NCI-H774 (cell line): Measurements from ENCODE around the gene GPC6.

Experiments
- DNase-seq: peaks from one replicate; lab custom pipeline; 2025; lab: John Stamatoyannopoulos, UW

Gene GPC6

DNA sequence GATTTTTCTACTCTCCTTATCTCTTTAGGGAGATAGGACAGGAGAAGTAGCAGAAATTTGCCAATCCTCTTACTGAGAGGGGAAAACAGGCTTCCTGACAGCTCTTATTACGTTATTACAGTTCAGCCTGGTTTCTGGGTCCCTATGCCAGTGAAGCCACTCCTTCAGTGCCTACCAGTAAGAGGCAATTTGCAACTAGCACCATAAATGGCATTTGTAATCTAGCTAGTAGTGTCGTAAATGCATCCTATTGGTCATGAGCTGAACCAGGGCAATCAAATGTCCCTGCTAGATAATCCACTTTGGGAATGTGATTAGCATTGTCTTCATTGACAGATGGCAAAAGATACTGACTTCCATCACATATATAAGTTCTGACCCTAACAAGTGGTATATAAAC, 824.1 kb downstream of the GPC6 start:
- DNase-seq, result no peak

DNA sequence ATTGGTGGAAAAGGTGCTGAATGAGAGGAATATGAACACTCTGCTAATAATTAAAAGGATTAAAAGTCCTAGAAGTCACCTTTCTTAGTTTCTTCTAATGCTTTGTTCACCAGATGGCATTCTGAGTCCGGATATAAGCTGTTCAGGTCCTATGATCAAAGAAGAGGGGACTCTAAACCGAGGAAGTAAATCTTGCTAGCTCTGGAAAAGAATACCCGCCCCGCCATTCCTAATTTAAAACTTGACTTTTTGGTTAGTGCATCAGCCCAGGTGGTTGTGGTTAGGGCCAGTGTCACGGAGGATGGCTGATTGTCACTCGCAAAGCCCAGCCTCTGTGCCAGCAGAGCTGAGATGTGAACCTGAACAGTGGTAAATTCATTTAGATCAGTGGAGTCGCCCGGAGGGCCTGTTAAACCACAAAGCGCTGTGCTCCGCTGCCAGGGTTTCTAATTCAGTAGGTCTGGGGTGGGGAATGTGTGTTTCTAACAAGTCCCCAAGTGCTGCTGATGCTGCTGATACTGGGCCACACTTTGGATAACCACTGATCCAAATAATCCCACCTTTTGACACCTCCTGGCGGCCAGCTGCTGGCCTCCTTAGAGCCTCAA, 827.5 kb downstream of the GPC6 start:
- DNase-seq, result no peak

DNA sequence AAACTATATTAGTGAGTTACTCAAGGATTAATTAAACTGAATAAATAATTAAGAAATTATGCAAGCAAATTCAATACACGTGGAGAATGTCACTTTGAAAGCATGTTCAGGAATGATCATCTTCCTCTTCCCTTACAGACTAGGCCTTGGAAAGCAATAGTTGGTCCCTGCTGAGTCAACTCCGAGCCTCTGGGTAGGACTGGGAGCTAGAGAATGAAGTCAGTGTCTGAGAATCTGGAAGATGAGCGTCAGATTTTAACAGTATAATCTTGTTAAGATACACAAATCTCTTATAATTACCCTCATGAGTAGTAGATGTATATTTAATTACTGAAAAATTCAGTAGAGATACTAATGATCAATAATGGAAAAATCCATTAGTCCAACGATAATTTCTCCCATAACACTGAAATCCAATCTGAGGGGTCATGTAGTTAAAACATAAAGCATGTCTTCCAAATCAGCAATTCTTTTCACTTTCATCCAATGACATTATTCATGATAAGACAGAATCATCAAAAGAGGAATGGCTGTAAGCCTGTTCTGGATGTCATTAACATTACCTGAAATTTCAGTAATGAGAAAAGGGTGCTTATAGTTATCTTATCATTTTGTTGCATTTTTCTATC, 829.9 kb downstream of the GPC6 start:
- no peak for DNase-seq

DNA sequence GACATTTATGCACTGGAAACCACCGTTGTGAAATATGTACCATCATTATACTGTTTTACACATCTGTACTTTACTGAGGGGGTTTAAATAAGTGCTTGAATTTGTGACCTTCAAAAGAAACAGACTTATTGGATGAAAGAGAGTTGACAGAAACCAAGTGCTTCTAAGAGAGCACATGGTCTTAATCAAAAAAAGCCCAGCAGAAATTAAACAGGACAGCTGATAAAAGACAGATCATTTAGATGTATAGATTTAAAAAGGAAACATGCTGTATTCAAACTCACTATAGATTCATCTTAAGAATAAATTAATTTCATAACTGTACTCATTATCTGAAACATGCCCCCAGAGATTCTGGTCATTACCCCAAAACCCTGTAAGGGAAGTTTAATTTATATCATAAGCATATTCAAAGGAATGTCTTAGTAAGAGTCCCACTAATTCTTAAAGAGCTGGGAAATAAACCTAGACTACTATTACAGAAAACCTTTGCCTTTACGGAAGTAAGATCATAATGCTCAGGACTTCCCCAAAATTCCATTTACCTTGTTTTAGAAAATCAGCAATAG, 831.1 kb downstream of the GPC6 start:
- DNase-seq, result no peak

DNA sequence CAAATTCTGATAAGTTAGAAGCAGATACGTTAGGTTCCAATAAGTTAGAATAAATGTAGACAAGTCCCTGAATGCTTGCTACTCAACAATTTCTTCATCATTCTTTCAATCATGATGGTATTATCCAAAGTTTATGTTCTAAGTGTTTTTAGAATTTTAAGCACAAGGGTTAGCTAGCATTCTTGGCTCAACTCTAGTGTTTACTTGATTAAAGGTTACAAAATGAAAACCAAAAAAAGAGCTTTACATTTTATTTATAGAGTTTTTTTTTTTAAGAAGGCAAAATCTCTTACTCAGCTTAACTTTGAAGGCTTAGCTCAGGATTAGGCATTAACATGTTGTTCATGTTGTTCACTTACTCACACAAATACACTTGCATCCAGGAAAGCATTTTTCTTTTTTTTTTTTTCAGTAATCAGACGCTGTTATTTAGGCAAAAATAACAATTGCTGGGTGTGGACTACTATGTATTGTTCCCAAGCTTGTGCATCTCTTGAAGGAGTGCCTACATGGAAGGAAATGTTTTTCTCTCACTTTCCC, 832.3 kb downstream of the GPC6 start:
- no peak for DNase-seq

DNA sequence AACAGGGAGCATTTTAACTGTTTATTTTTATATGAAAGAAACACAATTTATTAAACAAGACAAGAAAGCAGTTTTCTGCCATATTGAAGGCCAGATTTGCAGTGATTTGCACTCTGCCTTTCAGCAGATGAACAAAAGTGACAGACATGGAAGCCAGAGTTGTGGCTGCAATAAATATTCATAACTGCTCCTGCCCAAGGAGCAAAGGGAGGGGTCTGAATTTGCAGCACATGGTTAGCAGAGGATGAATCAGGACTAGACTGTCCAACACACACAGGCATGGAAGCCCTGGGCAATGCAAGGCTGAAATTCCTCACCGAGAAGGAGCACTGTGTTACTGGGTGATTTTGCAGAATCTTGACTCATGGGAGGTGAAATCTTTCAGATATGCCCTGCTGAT, 834.7 kb downstream of the GPC6 start:
- DNase-seq, result no peak

DNA sequence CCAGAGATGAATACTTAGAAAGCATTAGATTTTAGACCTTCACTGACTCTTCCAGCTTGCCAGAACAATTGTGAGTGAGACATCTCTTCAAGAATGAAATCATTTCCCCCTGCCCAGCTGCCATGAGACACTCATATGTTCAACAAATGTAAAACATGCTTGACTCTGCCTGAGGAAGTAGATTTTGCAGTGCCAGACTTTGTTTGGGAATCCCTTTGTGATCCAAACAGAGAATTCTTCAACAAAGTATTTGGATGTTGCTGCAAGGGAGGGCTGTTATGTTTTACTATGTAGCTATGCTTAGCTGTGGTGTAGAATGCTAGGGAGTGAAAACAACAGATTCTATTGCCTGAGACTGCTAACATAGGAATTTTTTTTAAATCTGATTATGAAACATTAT, 836.5 kb downstream of the GPC6 start:
- DNase-seq, result no peak

DNA sequence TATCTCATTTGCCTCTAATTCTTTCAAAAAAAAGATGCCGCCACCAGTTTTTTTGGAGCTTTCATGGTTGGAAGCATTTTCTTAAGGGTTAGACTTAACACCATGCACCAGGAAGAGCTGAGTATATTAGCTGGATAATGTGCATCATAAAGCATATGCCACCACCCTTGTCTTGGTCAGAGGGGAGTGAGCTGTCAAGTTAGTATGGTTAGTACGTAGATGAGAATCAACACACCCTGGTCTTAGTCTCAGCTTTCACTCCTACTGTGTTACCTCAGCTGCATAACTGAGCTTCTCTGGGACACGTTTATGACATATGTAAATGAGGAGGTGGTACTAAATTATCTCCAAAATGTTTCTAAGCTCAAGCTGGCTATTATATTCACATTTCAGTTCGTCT, 837.2 kb downstream of the GPC6 start:
- no peak for DNase-seq

DNA sequence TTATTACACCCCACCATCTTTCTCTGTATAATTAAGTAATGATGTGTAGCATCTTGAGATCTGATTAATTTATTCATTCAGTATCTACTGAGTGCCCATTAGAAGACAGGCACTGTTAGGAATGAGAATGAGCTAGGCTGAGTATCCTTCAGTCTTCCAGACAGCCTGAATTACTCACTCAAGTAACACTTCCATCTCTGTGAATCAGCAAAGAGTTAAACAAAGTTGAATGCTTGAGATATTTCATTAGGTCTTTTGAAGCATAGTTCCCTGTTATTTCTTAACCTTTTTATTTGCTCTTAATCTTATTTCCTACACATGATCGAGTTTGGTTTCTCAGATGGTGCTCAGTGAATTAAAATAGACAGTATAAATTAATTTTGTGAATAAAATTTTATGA, 839.1 kb downstream of the GPC6 start:
- no peak for DNase-seq

DNA sequence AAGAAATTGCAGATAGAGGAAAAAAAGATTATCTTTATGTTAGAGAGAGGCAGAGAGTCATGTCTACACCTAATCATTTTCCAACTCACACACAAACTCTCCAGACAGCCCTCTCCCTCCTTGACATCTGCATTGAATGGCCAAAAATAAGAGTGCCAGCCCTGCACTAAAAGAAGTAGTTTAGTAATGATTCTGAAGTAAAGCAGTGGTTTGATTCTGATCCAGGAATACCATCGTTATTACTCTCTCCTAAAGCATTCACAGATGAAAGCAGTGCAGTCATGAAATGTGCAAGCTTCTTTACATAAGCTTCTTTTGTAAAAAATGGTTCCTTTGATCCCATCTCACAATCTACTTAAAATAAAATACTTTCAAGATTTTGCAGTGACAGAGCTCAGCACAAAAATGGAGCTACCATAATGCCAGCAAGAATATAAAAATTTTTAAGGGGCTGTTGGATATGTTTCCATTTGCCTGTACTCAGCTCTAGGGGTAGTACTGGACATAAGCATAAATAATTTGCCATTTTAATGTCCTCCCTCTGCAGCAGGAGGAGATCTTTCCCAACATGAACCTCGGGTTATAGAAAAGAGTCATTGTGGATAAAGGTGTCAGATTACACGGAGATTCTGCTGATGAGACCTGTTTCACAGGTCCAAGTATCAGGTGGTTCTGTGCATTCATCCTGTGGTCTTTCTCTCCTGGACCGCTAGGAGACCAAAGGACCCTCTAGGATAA, 846.6 kb downstream of the GPC6 start:
- no peak for DNase-seq

DNA sequence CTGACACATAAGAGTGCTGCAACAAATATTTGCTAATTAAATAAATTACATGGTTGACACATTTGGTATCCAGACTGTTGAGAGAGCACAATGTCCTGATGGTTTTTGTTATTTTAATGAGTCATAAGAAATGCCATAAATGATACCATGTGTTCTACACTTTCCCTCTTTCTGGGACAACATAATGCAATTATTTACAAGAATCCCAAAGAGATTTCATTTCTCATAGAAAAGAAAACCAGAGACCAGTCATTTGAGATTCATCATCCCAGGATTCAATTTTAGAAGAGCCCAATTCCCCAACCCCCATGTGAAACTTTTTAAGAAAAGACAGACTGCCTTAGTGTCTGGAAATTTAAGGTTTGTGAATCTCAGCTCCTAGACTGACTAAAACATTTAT, 853.3 kb downstream of the GPC6 start:
- no peak for DNase-seq

DNA sequence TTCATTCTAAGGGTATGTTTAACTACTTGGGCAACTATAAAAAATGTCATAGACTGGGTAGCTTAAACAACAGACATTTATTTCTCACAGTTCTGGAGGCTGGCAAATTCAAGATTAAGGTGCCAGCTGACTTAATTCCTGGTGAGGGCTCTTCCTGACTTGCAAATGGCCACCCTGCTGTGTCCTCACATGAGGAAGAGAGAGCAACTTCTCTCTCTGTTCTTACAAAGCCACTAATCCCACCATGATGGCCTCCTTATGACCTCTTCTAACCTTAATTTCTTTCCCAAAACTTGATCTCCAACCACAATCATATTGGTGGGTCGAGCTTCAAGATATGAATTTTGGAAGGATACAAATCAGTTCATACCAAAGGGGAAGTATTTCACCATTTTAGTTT, 853.9 kb downstream of the GPC6 start:
- DNase-seq, result no peak

DNA sequence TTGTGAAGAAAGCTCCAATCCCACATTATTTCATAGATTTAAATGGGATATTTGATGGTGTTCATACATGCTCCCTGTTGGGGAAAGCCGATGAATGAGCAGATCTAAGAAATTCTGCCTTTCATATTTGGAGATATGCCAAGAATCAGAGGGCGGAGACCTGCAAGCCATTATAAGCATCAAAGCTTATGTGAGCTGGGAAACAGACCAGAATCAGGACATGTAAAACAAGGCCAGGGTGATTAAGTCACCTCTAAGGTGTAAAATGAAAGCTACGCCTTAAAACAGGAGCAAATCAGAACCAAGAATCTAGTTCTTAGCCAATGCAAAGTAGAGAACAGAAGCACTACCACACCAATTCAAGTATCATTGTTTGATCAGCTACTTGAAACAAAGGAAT, 860.5 kb downstream of the GPC6 start:
- no peak for DNase-seq

DNA sequence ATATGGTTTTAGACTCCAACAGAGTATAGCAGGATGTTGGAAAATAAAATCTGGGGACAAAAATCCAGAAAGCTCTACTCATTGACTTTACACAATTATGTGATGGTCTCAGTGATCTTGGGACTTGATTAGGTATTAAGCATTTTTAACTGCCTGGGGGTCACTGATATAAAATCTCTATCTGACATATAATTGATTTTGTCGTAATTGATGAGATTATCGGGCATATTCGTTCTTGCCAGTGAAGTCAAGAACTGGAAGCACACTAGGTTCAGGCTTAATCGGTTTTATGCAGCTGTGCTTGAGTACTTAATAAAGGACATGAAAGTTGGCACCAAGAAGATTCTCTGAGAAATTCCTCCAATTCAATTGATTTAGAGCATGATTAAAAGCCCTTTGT, 862.1 kb downstream of the GPC6 start:
- no peak for DNase-seq

DNA sequence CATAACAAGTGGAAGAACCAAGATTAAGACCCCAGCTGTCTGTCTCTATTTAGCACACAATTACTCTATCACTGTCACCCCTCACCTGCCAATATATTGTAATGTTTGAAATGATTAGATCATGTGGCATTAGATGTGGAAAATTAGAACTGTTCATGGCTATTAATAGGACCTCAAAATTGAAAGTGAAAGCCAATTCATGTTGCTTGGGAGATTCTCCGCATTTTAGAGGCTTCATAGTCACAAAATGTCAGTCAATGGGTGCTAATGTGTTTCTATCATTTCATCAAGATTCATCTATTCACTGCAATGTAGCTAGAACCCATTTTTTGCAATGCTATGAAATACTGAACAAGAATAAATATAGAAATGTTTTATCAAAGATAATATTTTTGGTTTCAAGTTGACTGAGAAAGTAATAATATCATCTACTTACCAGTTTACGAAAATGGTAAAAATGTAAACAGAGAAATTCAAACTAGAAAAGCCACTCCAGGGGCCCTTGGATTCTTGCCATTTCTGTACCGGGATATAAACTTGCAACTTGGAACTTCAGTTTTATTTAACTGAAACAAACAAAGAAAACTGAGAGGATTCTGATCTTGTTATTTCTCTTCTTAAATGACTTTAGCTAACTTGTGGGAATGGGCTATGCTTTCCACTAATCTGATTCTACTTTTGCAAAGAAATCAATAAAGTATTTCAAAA, 864.3 kb downstream of the GPC6 start:
- DNase-seq, result no peak

DNA sequence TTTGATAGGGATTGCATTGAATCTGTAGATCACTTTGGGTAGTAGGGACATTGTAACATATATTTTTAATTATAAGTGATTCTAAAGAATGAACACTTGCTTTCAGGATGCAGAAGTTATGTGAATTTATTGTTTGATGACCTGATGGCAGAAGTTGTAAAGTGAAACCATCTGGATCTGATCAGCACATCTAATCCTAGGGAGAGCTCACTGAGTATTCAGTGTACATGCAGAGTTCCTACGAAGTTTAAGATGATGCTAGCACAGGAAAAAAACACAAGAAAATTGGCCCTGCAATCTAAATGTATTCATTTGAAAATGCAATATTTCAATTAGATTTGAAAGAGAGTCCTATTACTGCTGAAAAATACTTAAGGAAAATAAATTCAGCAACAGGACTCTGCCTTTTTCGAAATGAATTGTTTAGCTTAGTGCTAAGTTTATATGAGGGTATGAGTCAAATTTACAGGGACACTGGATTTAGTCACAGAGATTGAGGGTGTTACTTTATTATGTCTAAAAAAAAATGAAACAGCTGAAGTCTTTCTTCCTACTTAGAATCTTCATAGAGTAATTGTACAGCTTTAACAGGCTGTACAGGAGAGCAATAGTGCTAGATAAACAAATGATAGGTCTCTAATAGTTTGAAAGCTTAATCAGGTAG, 867.2 kb downstream of the GPC6 start:
- no peak for DNase-seq

DNA sequence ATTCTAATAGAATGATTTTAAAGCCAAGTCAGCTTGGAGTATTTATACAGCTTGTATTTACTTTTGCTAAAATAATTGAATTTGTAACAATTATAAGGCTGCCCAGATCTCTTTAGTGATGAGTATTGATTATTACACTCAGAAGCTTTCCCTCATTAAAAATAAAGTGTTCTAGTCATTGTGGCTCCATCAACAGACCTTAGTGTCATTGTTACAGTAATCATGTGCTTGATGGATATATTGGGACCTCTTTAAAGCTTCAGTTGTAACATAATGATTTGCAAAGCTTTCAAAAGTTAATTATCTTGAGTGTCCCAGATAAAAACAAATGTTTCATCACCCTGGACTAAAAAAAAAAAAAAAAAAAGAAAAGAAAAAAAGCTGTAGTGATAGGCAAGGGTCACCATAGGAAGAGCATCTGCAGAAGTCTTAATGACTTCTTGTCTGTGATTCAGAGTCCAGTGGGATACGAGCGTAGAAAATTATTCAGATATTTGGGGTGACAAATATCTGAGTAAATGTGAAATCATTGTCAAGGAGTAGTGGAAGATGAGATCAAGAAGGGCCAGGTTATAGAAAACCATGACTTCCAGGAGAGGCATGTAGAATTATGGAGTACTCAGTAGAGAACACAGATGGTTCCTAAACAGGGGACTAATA, 883.2 kb downstream of the GPC6 start:
- no peak for DNase-seq

DNA sequence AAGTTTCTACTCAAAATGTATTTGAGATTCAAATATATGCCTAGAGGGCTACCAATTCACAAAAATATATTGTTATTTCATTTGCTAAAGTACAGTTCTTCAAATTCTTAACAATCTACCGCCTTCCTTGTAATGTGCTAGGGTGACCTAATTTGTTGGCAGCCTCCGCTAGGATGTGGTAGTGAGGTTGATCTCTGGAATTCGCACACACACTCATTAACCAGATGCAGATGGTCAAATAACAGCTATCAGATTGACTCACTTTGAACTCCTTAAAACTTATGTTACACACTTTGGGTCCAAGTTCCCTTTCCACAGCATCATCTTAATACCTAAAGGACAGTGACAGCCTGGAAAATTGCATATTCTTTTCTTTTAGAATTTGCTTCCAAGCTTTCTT, 885.6 kb downstream of the GPC6 start:
- DNase-seq, result no peak

DNA sequence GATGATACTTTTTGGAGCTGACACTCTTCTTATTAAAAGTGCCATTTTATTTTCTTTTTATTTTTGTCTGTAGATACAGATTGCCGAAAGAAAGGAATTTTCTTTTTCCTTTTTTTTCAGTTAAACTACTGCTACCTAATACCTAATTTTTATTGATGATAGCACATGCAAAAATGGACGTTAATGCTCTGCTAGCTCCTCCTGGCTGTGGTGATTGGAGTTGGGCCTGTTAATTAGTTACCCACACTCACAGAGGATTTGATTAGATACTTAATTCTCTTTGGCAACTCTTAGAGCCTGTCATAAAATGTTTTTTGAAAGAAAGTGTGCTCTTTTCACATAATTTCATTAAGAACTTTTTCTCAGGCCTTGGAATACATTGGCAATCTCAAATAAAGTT, 886.1 kb downstream of the GPC6 start:
- no peak for DNase-seq

DNA sequence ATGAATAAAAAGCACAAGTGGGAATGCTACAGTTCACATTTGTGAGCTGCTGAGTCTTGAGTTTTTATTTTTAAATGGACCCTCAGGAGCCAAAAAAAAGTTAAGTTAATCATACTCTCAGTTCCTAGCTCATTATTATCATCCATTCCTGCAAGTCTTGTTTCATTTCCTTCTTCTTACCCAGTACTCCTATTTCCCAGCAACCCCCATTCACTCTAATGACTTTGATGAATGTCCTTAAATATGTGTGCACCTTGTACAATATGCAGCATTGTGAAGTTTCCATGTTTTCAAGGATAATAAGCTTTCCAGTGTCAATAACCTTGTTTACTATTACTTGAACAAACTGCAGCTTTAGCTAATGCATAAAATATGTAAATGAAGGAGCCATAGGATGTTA, 886.6 kb downstream of the GPC6 start:
- no peak for DNase-seq

DNA sequence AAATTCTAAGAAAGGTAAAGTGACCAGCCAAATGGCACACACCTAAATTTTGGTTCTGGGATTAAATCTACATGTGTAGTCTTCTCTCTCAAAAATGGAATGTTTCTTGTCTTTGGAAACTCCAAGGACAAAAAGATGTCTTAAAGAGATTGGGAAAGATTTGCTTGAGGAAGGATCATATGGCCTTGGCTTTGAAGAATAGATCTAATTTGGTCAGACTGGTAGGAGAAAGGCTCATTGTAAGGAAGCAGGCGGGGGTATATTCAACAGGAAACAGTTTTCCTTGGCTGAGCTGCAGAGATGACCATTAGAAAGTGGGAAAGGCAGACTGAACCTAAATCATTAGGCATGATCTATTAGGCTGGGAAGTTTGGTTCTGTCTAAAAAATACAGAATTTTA, 887.6 kb downstream of the GPC6 start:
- DNase-seq, result no peak
